ENCODE results near the gene PERCC1. TPM values are rescaled to one million over a fixed set of nuclear protein-coding genes. Genes with fewer than 3 reads are reported as not detected.
"Not testable (repeated sequence)": the region's sequence is repeated elsewhere in the genome, so short reads cannot be mapped to it uniquely, and the experiment has no call there.

PERCC1 gene
- total RNA-seq, 1 experiment from 2014 or later, result not detected

- intact Hi-C loops (cut with micrococcal nuclease), result no loop called here
- H3K9me3 Mint-ChIP-seq (ENCODE audit: unreplicated experiment), result no peaks in the 10 kb centered on the region
- TF ChIP-seq, protein P1, sequence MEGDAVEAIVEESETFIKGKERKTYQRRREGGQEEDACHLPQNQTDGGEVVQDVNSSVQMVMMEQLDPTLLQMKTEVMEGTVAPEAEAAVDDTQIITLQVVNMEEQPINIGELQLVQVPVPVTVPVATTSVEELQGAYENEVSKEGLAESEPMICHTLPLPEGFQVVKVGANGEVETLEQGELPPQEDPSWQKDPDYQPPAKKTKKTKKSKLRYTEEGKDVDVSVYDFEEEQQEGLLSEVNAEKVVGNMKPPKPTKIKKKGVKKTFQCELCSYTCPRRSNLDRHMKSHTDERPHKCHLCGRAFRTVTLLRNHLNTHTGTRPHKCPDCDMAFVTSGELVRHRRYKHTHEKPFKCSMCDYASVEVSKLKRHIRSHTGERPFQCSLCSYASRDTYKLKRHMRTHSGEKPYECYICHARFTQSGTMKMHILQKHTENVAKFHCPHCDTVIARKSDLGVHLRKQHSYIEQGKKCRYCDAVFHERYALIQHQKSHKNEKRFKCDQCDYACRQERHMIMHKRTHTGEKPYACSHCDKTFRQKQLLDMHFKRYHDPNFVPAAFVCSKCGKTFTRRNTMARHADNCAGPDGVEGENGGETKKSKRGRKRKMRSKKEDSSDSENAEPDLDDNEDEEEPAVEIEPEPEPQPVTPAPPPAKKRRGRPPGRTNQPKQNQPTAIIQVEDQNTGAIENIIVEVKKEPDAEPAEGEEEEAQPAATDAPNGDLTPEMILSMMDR (IDR thresholded peaks at IDR 0.05; ENCODE audit: unreplicated experiment), result no peak
- no peaks in the 10 kb centered on the region for H3K27me3 Mint-ChIP-seq (ENCODE audit: insufficient read depth, unreplicated experiment)
- DNase-seq (ENCODE audit: unreplicated experiment), result no peak
- no peak overlapping the region for H3K27ac Mint-ChIP-seq (ENCODE audit: low read depth, unreplicated experiment)
- CTCF ChIA-PET, result interaction anchor here (0.7 kb wide), 1 partner anchor 21 kb away, joined by 3 read pairs; no protein-coding TSS in a partner anchor
- H3K4me1 Mint-ChIP-seq (ENCODE audit: insufficient read depth, unreplicated experiment), result peaks cover 17% of the 10 kb centered on the region
- BruUV-seq (replicated peaks), result no TSS peak
- peaks cover 22% of the 10 kb centered on the region for H3K36me3 Mint-ChIP-seq (ENCODE audit: insufficient read depth, unreplicated experiment)
- POLR2A ChIA-PET, result no interaction called here
- H3K4me3 Mint-ChIP-seq (ENCODE audit: unreplicated experiment), result no peak overlapping the region
Measured at GRCh38 chr16:1468426-1468810, 37.5 kb downstream of the PERCC1 start.

DNA sequence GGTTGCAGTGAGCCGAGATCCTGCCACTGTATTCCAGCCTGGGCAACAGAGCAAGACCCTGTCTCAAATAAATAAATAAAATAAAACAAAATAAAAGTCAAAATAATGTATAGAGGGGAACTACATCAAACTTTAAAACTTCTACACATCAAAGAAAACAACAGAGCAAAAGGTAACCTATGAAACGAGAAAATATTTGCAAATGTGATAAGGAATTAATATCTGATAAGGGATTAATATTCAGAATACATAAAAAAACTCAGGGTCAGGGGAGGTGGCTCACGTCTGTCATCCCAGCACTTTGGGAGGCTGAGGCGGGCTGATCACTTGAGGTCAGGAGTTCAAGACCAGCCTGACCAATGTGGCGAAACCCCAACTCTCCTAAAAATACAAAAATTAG, 38.3 kb downstream of the PERCC1 start:
- POLR2A ChIA-PET; BruUV-seq (replicated peaks); H3K4me3 Mint-ChIP-seq (ENCODE audit: unreplicated experiment); intact Hi-C loops (cut with micrococcal nuclease); H3K9me3 Mint-ChIP-seq (ENCODE audit: unreplicated experiment); H3K27ac Mint-ChIP-seq (ENCODE audit: low read depth, unreplicated experiment); H3K27me3 Mint-ChIP-seq (ENCODE audit: insufficient read depth, unreplicated experiment); DNase-seq (ENCODE audit: unreplicated experiment); CTCF ChIA-PET: not testable (repeated sequence)
- Mint-ChIP-seq H3K4me1 (ENCODE audit: insufficient read depth, unreplicated experiment) (peaks cover 17% of the 10 kb centered on the region), H3K36me3 (ENCODE audit: insufficient read depth, unreplicated experiment) (peaks cover 22% of the 10 kb centered on the region)

GRCh38 chr16:1469693-1470201, 38.9 kb downstream of the PERCC1 start:
- Mint-ChIP-seq H3K4me3 (ENCODE audit: unreplicated experiment) (no peak overlapping the region), H3K4me1 (ENCODE audit: insufficient read depth, unreplicated experiment) (peaks cover 17% of the 10 kb centered on the region), H3K27me3 (ENCODE audit: insufficient read depth, unreplicated experiment) (no peaks in the 10 kb centered on the region), H3K9me3 (ENCODE audit: unreplicated experiment) (no peaks in the 10 kb centered on the region), H3K36me3 (ENCODE audit: insufficient read depth, unreplicated experiment) (peaks cover 16% of the 10 kb centered on the region), H3K27ac (ENCODE audit: low read depth, unreplicated experiment) (no peak overlapping the region)
- intact Hi-C loops (cut with micrococcal nuclease), result no loop called here
- ChIA-PET CTCF (no interaction called here), POLR2A (no interaction called here)
- no TSS peak for BruUV-seq (replicated peaks)
- no peak for DNase-seq (ENCODE audit: unreplicated experiment)
- TF ChIP-seq, protein P1 (IDR thresholded peaks at IDR 0.05; ENCODE audit: unreplicated experiment), result no peak

DNA sequence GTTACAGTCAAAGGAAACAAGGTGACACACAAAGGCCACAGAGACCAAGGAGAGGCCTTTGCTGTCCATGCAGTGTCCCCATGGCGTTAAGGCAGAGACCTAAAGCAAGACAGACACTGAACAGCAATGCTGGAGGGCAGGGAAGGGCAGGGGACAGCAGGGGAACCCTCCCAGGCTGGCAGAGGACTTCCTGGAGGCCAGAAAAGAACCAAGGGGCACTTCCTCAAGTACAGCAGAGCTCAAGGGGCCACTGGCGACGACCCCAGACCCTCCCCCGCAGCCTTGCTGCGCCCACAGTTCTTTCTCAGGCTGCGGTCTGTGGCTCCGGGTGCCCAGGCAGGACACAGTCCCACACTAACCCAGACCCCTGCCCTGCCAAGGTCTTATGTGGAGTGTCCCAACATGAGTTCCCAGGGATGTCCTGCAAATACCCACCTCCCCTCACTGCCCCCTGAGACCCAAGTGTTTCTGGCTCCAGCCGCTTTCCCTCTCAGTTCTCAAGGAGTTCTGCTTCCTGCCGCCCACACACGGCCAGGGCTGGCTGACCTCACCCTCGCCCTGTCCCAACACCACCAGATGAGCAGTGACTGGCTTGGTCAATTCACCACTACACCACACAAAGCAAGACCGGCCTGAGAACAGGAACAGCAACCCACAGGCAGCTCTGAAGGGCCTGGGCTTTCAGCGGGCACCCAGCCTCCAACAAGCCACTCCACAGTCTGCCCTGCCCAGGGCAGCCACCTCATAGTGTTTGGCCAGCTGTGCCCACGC, 39.8 kb downstream of the PERCC1 start:
- ChIA-PET POLR2A (interaction anchor here (1.6 kb wide), 1 partner anchor 50 kb away, joined by 6 read pairs; the partner anchor contains the start of gene UQCC4), CTCF (no interaction called here)
- H3K4me1 Mint-ChIP-seq (ENCODE audit: insufficient read depth, unreplicated experiment), result peaks cover 17% of the 10 kb centered on the region
- intact Hi-C loops (cut with micrococcal nuclease), result no loop called here
- BruUV-seq (replicated peaks), result no TSS peak
- H3K27ac Mint-ChIP-seq (ENCODE audit: low read depth, unreplicated experiment), result no peak overlapping the region
- H3K36me3 Mint-ChIP-seq (ENCODE audit: insufficient read depth, unreplicated experiment), result peaks cover 11% of the 10 kb centered on the region
- no peaks in the 10 kb centered on the region for H3K9me3 Mint-ChIP-seq (ENCODE audit: unreplicated experiment)
- no peak for DNase-seq (ENCODE audit: unreplicated experiment)
- no peaks in the 10 kb centered on the region for H3K27me3 Mint-ChIP-seq (ENCODE audit: insufficient read depth, unreplicated experiment)
- TF ChIP-seq, protein P1 (IDR thresholded peaks at IDR 0.05; ENCODE audit: unreplicated experiment), result no peak
- no peak overlapping the region for H3K4me3 Mint-ChIP-seq (ENCODE audit: unreplicated experiment)

Data from MCF 10A (cell line).